Hindlimb muscle (tissue), 1 donor: ENCODE data around the gene GABPB1. TPM values are rescaled to one million over a fixed set of nuclear protein-coding genes. Genes with fewer than 3 reads are reported as not detected.
"Not testable (repeated sequence)": the region's sequence is repeated elsewhere in the genome, so short reads cannot be mapped to it uniquely, and the experiment has no call there.

Experiments
- DNase-seq: peaks from one replicate; pipeline ENCODE4 v3.0.0-alpha.2; 2013
- polyA plus RNA-seq: library from polyadenylated mRNA; unstranded; fragments of 120-200 nt; gene quantifications from one replicate; pipeline ENCODE4 v1.2.1, GENCODE V29; 2013; ENCODE audit not compliant: insufficient read length

The GABPB1 gene
- 16.2 TPM for polyA plus RNA-seq

- peak; percentile 95 for DNase-seq
Observed at GRCh38 chr15:50354838-50355618, at the start of gene GABPB1. TSS of gene GABPB1 (minus strand) at chr15:50355198. CDS start at chr15:50309798, 45,400 bp downstream.

- DNase-seq = not testable (repeated sequence)
Observed at GRCh38 chr15:50391561-50391960, 36.6 kb upstream of the GABPB1 start.

- DNase-seq = peak; percentile 13
Observed at GRCh38 chr15:50390554-50391264, 35.7 kb upstream of the GABPB1 start.

GRCh38 chr15:50382408-50382807, 27.4 kb upstream of the GABPB1 start:
- DNase-seq = not testable (repeated sequence)

GRCh38 chr15:50381438-50381837, 26.4 kb upstream of the GABPB1 start:
- no peak for DNase-seq

GRCh38 chr15:50380089-50380488, 25.1 kb upstream of the GABPB1 start:
- no peak for DNase-seq

GRCh38 chr15:50379413-50379812, 24.4 kb upstream of the GABPB1 start:
- not testable (repeated sequence) for DNase-seq

GRCh38 chr15:50378776-50379175, 23.8 kb upstream of the GABPB1 start:
- DNase-seq = no peak

GRCh38 chr15:50377867-50378751, 23.1 kb upstream of the GABPB1 start:
- no peak for DNase-seq

GRCh38 chr15:50369564-50369963, 14.6 kb upstream of the GABPB1 start:
- not testable (repeated sequence) for DNase-seq

GRCh38 chr15:50365971-50366370, 11.0 kb upstream of the GABPB1 start:
- DNase-seq = no peak

GRCh38 chr15:50365570-50365969, 10.6 kb upstream of the GABPB1 start:
- no peak for DNase-seq

- no peak for DNase-seq
Observed at GRCh38 chr15:50363612-50364011, 8.6 kb upstream of the GABPB1 start.

- DNase-seq = no peak
Observed at GRCh38 chr15:50361756-50362155, 6.8 kb upstream of the GABPB1 start.

- no peak for DNase-seq
Observed at GRCh38 chr15:50358845-50359244, 3.8 kb upstream of the GABPB1 start.

- no peak for DNase-seq
Observed at GRCh38 chr15:50355980-50356379, 982 bp upstream of the GABPB1 start.

- DNase-seq = no peak
Observed at GRCh38 chr15:50355619-50355905, 564 bp upstream of the GABPB1 start.

GRCh38 chr15:50353975-50354837, 792 bp downstream of the GABPB1 start:
- DNase-seq = peak; percentile 77

- peak; percentile 11 for DNase-seq
Observed at GRCh38 chr15:50353251-50353974, 1.6 kb downstream of the GABPB1 start.

GRCh38 chr15:50350621-50351020, 4.4 kb downstream of the GABPB1 start:
- DNase-seq = no peak

GRCh38 chr15:50345298-50345697, 9.7 kb downstream of the GABPB1 start:
- DNase-seq = no peak
